NCI-H1694 (cell line): ENCODE results near the gene FILIP1.
"Not testable (repeated sequence)": the region's sequence is repeated elsewhere in the genome, so short reads cannot be mapped to it uniquely, and the experiment has no call there.

Experiments
- DNase-seq: peaks from one replicate; lab custom pipeline; 2025; lab: John Stamatoyannopoulos, UW

FILIP1 gene

DNA sequence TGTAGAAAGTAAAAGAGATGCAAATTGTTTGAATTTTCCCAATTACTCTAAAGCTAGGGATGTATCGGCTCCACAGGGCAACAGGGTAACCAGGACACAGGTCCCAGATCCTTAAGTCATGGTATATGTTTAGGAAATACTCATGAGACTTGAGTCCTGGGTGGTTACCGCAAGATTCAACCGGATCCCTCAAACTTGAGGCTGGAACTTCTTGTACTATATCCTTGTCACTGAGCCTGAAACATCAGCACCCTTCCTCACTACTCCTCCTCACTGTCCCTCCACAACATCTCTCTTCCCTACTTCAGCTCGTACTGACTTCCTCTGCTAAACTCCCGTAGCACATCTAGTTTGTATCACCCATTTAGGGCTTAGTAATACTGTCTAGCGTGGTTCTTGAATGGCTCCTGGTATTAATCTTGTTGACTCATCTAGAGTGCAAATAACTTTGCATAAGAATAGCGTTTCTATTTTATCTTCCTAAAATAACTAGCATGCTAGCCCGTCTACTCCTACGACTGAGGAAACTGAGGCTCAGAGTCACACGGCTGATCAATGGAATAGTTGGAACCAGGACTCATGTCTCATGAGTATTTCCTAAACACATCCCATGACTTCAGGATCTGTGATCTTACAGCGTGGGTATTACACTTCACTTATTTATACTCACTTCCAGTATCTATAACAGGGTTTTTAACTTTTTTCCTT, 72.1 kb downstream of the FILIP1 start:
- DNase-seq = no peak

DNA sequence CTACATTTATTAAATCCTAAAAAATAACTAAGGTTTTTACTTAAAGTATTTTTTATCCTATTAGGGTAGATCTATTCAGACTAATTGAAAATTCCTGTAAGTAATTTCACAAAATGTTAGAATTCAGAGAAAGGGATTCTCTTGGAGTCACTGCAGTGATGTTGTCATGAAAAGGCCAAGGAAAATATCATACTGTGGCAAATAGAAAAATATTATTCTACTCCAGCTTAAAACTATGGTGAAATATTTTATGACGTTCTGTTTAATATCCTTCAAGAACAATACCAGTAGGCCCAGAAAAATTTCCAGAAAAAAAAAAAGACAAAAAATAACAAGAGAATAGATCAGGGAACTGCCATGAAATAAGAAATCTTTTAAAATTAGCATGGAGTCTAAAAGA, 73.6 kb downstream of the FILIP1 start:
- DNase-seq = no peak

DNA sequence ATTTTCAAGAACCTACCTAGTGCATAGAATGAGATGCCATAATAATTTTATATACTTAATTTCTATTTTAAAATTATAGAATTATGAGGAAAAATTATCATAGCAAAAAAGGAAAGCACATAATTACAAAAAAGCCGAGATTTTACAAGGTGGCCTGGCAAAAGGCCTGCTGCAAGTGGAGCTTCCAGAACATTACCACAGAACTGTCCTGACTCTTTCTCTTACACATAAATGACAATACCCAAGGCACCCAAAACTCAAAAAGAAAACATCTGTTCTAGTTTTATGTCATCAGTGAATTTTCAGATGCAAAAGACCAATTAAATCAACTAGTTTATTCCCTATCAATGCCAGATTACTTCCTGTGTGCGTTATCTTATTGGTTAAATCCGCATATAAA, 74.2 kb downstream of the FILIP1 start:
- no peak for DNase-seq

DNA sequence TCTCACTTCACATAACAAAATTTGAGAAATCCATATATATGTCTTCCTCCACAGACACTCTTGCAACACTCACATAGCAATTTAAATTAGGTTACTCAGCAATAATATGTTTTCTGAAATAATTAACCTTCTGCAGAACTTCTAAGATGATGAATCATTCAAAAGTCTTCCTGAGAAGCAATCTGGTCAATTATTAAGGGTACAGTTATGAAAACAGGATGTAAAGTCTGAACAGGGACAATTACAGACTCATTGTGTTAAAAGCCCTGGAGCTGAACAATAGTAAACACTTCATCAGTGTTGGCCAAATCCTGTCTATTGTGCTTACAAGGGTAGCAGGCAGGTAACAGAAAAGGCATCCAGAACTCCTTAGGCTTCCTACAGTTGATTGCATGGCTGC, 75.4 kb downstream of the FILIP1 start:
- DNase-seq = no peak

DNA sequence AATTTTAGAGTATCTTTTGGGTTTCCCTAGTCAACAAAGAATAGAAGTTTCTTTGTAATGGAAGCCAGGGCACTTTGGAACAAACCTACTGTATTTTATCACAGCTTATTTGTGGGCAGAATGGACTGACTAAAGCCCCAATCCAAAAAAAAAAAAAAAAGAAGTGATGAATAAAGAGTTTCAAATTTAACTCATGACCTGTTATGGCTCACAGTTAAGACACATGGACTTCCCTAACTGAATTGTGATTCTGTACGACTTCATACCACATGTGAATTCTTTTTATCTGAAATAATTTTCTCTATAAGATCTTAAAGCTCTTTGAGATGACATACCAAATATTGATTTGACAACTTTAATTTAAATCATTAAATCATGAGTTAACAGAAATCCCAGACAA, 77.2 kb downstream of the FILIP1 start:
- DNase-seq = no peak

DNA sequence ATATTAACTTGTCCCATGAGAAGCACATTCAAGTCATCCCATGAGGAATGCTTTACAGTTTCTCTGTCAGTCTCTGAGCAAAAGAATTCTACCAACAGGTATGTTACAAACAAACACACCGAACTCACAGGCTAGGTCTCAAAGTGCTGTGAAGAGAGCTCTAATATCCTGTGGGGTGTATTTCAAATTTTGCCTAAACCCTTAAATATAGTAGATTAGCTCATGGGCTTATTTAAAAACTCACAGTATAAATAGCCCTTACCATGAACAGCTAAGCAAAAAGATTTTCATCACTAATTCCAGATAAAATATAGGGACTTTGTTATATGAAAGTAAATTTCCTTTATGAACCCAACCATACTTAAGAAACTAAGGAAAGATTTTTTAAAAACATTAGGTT, 77.8 kb downstream of the FILIP1 start:
- DNase-seq = no peak

DNA sequence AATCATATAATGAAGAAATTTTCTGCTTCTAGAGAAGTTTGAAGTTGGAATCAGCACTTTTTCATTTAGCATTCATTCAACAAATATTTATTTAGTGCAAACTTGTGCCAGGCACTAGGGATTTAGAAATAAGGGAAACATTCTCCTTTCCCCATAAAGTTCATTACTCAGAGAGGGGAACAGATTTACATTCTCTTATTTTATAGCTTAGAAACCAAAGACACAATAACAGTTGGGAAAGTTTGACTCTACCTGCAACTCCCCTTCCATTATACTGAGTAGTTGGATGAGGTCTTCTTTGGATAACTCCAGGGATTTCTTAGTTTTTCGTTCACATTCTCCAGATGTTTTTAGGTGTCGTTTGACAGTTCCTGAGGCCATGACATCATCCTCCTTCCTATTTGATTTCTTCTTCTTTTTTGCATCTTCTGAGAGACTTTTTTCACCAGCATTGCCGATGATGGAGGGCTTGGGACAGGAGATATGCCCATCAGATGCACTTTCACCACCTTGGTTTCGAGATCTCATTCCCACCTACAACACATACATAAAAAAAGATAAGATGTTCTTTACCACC, 79.1 kb downstream of the FILIP1 start:
- DNase-seq = no peak

DNA sequence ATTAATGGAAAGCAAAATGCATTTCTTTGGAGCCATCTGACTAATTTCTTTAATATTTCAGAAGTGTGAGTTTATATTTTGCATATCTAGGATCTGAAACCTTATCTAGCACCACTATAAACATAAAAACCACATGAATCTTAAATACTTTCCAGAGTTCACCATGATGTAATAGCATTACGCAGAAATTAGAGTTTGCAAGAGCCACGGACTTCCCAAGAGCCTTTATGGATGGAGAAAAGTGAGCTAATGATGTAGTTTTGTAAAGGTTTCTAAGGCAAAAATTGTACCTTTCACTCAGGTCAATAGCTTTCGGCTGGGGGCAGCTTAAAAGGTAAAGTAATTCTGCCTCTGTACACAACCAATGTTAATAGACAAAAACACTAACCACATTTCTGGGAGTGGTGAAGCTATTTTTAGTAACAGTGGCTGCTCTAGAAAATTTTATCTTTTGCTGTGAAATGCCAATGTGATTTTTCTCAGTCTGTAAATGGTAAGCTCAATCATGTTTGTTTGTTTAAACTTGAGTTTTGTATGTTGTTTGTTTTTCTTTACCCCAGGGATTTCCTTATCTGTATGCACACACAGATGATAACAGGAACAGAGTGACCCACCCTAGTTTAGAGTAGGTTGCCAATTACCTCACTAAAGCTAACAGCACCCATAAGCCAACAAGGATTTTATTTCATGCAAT, 80.5 kb downstream of the FILIP1 start:
- no peak for DNase-seq

DNA sequence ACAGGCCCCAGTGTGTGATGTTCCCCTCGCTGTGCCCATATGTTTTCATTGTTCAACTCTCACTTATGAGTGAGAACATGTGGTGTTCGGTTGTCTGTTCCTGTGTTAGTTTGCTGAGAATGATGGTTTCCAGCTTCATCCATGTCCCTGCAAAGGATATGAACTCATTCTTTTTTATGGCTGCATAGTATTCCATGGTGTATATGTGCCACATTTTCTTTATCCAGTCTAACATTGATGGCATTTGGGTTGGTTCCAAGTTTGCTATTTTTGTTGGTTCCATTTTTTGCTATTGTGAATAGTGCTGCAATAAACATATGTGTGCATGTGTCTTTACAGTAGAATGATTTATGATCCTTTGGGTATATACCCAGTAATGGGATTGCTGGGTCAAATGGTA, 83.0 kb downstream of the FILIP1 start:
- DNase-seq = not testable (repeated sequence)

DNA sequence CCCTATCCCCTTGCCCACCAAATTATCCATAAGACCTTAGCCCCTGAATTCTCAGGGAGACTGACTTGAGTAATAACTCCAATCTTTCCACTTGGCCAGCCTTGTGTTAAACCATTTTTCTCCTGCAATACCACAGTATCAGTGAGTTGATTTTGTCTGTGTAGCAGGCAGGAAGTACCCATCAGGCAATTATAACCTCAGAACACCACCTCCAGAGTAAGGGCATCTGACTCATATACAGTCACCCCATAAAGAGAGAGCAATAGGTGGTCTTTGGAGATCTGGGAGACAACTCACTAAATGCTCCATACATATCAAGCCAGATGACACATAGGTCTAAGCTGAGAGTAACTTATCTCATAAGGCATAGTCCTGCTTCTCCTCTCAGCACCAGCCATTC, 83.7 kb downstream of the FILIP1 start:
- no peak for DNase-seq

DNA sequence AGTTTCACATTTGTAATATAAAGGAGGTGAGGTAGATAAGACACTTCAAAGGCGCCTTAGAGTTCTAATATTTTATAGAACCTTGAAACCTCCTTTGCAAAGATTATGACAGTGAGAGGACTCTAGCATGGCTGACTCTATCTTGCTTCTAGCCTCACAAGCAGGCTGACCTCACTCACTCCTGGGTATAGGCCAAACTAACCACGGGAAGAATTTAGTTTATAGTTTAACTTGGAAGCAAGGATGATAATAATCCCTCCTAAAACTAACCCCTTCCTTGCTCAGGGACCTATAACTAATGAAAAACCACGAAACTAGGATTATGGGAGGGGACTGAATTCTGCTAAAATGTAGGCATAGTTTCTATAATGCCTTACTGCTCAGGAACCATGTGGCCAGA, 84.3 kb downstream of the FILIP1 start:
- no peak for DNase-seq

DNA sequence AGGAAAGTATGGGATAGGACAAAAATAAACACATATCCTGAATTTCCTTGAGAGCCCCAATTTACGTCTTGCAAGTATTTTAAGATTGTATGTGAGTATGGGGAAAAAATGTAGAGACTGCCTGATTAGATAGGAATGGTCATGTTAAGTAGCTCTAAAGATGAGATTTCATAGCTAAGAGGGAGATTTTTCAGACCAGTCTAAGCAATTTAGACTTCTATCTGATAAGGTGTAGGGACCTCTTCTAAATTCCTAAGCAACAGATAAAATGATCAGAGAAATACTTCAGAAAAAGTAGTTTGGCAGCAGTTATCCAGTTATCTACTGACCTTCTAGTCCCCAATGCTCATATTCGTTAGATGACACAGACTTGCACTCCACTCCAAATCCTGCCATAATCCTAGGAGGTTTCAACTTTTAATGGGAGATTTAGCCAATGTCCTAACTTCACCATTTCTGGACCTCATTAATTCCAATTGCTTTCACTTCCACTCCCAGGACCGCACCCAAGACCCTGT, 90.0 kb downstream of the FILIP1 start:
- DNase-seq = no peak

DNA sequence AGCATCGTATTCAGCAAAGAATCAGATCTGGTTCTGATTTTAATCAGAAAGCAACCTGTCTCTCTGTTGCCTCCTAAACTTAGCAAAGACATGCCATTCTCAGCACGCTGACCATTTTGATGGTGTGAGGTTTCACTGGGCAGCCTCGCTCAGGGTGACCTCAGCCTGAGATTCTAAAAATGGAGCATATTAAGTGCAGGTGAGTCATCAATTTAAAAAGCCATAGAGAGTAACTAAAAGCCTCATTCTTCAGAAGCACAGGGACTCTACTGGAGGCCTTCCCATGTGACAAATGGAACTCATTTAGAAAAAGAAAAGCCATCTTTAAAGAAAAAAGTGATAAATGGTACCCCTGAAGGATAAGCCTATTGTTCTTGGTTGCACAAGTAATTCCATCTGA, 91.3 kb downstream of the FILIP1 start:
- no peak for DNase-seq

DNA sequence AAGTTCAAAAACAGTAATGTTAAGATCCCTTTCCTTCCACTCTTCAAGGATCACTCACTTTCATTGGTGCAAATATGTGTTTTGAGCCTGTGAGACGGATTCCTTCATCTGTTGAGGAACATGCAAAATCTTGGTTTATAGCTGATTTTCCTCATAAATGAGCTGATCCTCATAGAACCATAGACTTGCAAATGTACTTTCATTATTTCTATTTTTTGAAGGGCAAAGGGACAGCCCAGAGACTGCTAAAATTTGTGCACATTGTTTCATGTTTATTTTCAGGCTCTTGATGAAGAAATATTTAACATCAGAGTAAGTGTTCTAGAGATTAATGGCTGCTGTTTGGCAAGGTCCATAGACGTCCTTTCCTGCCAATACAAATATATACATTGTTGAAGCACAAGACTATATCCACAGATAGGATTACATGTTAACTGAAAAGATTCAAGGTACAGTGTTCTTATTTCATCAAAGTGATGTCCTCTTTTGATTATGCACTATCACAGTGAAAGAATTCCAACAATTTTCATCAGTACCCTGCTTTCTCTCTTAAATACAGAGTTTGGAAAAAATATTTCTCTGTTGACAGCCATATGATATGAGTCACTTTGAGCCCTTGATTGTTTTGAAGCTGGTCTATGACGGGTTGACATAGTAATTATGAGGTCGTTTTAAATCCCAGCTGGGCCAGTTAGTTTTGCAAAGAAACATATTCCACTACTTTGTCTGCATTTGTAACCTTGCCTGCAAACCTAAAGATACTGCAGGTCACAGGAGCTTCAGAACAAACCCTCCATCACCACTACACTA, 95.7 kb downstream of the FILIP1 start:
- no peak for DNase-seq

DNA sequence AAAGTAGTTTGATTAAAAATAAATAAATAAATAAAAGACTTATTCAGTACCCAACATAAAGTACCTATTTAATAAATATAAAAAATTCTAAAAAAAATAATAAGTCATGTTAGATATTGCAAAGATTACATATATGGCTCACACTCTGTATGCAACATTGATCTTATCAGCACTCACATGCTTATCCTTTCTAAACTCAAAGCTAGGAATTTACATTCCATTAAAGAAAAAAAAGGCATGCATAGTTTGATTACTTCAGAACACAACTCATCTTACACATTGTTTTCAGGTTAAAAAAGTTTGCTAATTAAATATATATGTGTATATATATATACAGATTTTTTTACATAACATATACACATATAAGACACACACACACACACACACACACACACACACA, 96.4 kb downstream of the FILIP1 start:
- no peak for DNase-seq

DNA sequence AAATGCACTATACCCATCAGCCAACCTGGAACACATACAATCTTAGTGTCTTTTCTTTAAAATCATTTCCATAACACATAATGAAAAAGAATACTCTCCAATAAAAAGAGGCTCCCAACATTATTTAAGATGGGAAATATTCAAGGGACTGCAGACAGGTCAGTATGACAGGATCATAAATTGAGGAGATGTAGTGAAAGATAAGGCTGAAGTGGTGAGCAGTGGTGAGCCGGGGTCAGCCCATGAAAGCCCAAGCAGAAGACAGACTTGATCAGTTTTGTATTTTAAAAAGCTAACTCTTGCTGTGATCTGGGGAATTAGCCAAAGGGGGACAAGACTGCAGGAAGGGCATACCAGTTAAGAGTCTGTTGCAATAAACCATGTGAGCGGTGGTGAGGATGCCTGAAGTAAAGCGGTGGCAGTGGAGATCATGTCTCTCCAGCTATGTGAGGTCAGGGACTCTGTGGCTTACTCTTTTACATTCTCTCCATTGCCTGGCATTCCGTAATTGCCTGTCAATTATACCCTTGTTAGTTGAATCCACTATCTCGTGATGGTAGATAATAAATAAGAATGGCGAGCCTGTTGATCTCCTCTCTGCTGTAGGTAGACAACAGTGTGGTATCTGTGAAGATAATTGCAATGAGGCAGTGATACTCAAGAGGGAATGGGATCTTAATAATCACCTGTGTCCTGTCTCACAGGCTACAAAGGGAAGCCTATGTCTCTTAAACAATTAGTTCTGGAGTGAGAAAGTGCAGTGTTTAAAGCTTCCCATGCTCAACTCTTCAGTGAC, 97.4 kb downstream of the FILIP1 start:
- no peak for DNase-seq

DNA sequence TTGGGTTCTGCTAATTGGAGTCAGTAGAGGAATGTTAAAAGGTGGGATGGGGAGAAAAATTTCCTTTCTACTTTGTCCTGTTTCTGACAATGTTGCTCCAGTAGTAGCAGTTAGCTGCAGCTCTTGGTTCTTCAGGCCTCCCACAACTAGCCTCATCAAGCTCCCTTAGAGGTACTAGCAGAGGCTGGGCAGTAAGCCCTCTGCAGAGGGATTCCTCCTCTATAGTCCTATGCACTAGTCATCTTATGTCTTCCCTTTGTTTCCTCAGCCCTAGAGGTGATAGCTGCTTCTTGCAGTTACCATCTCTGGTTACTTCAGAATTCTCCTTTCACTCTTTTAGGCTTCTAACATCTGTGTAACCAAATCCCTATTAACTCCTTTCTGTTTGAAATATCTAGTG, 99.8 kb downstream of the FILIP1 start:
- no peak for DNase-seq

DNA sequence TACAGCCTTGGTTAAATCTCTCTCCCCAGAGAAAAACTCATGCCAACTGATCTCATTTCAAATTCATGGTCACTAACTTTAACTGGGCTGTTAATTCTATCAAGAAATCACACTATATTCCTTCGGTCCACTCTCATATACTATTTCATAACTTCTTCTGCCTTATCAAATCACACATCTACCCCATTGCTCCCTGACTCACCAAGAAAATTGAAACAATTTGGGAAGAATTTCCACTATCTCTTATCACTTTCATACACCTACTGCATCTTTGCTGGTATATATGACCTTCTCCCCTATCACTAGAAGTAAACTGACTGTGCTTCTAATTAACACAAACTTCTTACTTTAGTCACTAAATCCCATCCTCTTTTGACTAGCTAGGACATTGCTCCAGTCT, 102.3 kb downstream of the FILIP1 start:
- no peak for DNase-seq

DNA sequence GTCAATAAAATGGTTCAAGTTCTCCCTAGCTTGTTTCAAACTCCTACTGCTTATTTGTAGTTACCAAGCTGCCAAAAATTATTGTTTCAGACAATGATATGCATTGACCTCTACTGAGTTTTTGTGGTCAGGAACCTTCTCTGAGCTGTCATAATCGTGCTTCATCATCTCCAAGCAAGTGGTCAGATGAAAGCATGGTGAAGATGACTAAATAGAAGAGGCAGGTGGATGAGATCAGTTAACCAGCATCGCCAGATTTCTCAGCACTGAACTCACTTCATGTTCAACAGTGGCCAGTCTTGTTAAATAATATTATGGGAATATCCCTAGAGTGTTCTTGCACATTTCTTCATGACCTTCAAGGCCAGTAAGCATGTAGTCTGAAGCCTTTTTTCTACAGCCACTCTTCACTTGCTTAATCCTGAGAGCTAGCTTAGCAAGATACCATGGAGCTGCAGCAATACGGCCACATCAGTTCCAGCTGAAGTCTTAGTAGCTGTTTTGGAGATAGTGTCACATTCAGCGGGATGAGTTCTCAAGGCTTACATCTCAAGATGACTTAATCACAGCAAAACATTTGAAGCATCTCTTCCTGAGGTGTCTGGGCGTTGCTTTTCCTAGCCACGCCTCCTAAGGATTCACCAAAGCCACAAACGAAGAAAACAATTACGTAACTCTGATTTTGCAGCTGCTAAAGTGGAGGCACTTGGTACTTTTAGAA, 107.4 kb downstream of the FILIP1 start:
- no peak for DNase-seq

DNA sequence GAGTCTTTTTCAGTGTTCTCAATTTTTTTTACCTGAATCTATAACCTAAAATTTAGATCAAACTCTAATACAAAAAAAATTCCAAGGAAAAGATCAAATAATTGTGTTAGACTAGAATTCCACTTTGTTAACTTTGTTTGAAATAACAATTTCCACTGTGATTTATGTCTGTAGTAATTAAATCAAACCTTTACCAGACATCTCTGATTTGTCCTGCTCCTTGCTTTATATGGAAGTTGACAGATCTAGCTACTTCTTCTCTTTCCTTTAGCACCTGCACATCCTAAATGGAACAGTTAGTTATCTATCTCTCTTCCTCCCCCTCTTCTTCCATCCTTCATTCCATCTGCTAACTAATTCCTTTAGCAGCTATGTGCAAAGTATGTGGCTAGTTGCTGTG, 109.5 kb downstream of the FILIP1 start:
- DNase-seq = no peak

DNA sequence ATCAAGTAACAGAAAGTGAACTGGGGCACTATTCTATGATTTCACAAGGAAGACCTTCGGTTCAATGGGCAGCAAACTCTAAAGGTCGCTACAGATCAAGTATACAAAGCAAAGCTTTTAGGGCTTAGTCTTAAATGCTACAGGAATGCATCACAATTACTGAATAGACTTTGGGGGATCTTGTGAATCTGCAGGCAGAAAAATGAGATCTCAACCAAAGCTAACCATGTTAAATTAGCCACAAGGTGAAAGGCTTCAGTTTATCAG, 111.0 kb downstream of the FILIP1 start:
- DNase-seq = no peak
